Ishikawa (cell line): ENCODE measurements around the gene ADTRP.

Experiments used
- CEBPB ChIP-seq: IDR thresholded peaks from 2 replicates; pipeline ENCODE4 v1.6.1; 2012
- CREB1 ChIP-seq: IDR thresholded peaks from 2 replicates; pipeline ENCODE4 v1.6.1; 2012; ENCODE audit warnings: low read depth
- EGR1 ChIP-seq: IDR thresholded peaks from 2 replicates; pipeline ENCODE4 v1.6.1; 2012
- EP300 ChIP-seq: IDR thresholded peaks from 2 replicates; pipeline ENCODE4 v1.6.1; 2012; ENCODE audit warnings: borderline replicate concordance
- FOXM1 ChIP-seq: IDR thresholded peaks from 2 replicates; pipeline ENCODE4 v1.6.1; 2012; ENCODE audit warnings: low read depth, borderline replicate concordance
- NFIC ChIP-seq: IDR thresholded peaks from 2 replicates; pipeline ENCODE4 v1.6.1; 2012
- RAD21 ChIP-seq: IDR thresholded peaks from 2 replicates; pipeline ENCODE4 v1.6.1; 2012; ENCODE audit warnings: low read depth
- TAF1 ChIP-seq: IDR thresholded peaks from 2 replicates; pipeline ENCODE4 v1.6.1; 2012; ENCODE audit warnings: low read depth, mild to moderate bottlenecking
- TCF12 ChIP-seq: IDR thresholded peaks from 2 replicates; pipeline ENCODE4 v1.6.1; 2012; ENCODE audit warnings: low read depth
- TEAD4 ChIP-seq: IDR thresholded peaks from 2 replicates; pipeline ENCODE4 v1.6.1; 2012
- YY1 ChIP-seq: IDR thresholded peaks from 2 replicates; pipeline ENCODE4 v1.6.1; 2012; ENCODE audit warnings: low read depth
- ZBTB7A ChIP-seq: IDR thresholded peaks from 2 replicates; pipeline ENCODE4 v1.6.1; 2012; ENCODE audit warnings: low read depth
- TF ChIP-seq, protein P1 (sequence below): IDR thresholded peaks from 2 replicates; pipeline ENCODE4 v1.6.1; 2012
- TF ChIP-seq, protein P2 (sequence below): IDR thresholded peaks from 2 replicates; pipeline ENCODE4 v1.6.1; 2012
- TF ChIP-seq, protein P3 (sequence below): IDR thresholded peaks from 2 replicates; pipeline ENCODE4 v1.6.1; 2012; ENCODE audit warnings: low read depth, mild to moderate bottlenecking

Gene ADTRP

DNA sequence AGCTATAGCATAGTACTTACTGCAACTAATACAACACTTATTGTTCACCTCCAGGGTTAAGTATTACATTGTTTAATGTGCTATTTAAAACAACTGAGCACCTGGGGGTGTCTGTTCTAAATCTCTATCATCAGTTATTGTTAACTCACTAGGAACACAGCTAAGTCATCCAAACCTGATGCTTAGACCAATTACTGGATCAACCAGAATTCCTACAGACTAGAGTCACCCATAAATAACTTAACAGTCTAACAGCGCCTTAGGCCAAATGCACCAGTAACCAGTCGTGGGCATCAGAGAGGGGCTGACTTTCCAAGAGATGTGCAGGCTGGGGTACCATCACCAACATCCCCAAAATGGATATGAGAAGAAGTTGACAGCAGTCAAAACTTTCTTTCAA is 110.7 kb downstream of the ADTRP start:
- TF ChIP-seq, protein P1, sequence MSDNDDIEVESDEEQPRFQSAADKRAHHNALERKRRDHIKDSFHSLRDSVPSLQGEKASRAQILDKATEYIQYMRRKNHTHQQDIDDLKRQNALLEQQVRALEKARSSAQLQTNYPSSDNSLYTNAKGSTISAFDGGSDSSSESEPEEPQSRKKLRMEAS = no peak
- TF ChIP-seq EGR1 (no peak), YY1 (no peak), CEBPB (no peak), TEAD4 (no peak), EP300 (no peak), TCF12 (no peak), FOXM1 (no peak), ZBTB7A (no peak), CREB1 (no peak), TAF1 (no peak), NFIC (no peak), RAD21 (no peak)
- TF ChIP-seq, protein P2, sequence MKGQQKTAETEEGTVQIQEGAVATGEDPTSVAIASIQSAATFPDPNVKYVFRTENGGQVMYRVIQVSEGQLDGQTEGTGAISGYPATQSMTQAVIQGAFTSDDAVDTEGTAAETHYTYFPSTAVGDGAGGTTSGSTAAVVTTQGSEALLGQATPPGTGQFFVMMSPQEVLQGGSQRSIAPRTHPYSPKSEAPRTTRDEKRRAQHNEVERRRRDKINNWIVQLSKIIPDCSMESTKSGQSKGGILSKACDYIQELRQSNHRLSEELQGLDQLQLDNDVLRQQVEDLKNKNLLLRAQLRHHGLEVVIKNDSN = no peak
- TF ChIP-seq, protein P3, sequence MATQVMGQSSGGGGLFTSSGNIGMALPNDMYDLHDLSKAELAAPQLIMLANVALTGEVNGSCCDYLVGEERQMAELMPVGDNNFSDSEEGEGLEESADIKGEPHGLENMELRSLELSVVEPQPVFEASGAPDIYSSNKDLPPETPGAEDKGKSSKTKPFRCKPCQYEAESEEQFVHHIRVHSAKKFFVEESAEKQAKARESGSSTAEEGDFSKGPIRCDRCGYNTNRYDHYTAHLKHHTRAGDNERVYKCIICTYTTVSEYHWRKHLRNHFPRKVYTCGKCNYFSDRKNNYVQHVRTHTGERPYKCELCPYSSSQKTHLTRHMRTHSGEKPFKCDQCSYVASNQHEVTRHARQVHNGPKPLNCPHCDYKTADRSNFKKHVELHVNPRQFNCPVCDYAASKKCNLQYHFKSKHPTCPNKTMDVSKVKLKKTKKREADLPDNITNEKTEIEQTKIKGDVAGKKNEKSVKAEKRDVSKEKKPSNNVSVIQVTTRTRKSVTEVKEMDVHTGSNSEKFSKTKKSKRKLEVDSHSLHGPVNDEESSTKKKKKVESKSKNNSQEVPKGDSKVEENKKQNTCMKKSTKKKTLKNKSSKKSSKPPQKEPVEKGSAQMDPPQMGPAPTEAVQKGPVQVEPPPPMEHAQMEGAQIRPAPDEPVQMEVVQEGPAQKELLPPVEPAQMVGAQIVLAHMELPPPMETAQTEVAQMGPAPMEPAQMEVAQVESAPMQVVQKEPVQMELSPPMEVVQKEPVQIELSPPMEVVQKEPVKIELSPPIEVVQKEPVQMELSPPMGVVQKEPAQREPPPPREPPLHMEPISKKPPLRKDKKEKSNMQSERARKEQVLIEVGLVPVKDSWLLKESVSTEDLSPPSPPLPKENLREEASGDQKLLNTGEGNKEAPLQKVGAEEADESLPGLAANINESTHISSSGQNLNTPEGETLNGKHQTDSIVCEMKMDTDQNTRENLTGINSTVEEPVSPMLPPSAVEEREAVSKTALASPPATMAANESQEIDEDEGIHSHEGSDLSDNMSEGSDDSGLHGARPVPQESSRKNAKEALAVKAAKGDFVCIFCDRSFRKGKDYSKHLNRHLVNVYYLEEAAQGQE = no peak

DNA sequence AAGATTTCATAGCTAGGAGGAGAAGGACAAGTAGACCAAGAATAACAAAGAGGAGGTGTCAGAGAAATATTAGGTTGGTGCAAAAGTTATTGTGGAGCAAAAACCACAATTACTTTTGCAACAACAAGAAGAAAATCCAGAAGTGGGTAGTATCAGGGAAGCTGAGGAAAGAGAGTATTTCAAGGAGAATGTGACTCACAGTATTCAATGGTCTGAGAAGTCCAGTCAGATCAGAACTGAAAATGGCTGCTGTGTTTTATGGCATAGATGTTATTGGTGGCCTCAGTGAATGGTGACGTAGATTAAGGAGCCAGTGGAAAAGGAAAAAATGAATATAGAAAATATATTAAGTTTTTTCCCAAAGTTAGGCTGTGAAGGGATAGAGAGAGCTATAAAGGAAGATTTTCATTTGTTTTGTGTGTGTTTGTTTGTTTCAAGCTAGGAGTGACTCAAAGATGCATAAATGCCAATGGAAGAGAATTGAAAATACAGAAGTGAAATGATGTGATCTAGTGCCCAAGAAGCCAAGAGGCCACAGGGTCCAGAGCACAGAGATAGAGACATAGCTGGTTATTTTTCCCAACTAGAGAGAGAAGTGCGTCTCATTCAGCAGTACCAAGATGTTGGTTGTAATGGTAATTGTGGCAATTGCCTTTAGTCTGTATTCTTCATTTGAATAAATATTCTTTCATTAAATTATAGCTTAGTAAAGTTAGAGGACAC is 112.8 kb downstream of the ADTRP start:
- TF ChIP-seq, protein P1 = no peak
- TF ChIP-seq, protein P2 = no peak
- TF ChIP-seq TAF1 (no peak), RAD21 (no peak), ZBTB7A (no peak), TCF12 (no peak), EGR1 (no peak), CREB1 (no peak)
- TF ChIP-seq, protein P3 = no peak
